ENCODE data around the gene STAT3.
"Not testable (repeated sequence)": the region's sequence is repeated elsewhere in the genome, so short reads cannot be mapped to it uniquely, and the experiment has no call there.

Gene STAT3

GRCh38 chr17:42409523-42410318 lies 21.5 kb upstream of the STAT3 start:
- no peak for DNase-seq (ENCODE audit: low read depth in 2 of 2)

GRCh38 chr17:42408061-42408460 lies 19.8 kb upstream of the STAT3 start:
- no peak for DNase-seq (ENCODE audit: low read depth in 2 of 2)

- DNase-seq (ENCODE audit: low read depth in 2 of 2), result no peak
Observed at GRCh38 chr17:42407289-42407836, 19.1 kb upstream of the STAT3 start.

- no peak for DNase-seq (ENCODE audit: low read depth in 2 of 2)
Observed at GRCh38 chr17:42406615-42407288, 18.5 kb upstream of the STAT3 start.

GRCh38 chr17:42405963-42406495 lies 17.8 kb upstream of the STAT3 start:
- DNase-seq (ENCODE audit: low read depth in 2 of 2), result peak; percentile 72 to 75

- no peak for DNase-seq (ENCODE audit: low read depth in 2 of 2)
Observed at GRCh38 chr17:42405076-42405475, 16.8 kb upstream of the STAT3 start.

- DNase-seq (ENCODE audit: low read depth in 2 of 2), result no peak
Observed at GRCh38 chr17:42404326-42405055, 16.2 kb upstream of the STAT3 start.

GRCh38 chr17:42403150-42403549 lies 14.9 kb upstream of the STAT3 start:
- no peak for DNase-seq (ENCODE audit: low read depth in 2 of 2)

- DNase-seq (ENCODE audit: low read depth in 2 of 2), result no peak
Observed at GRCh38 chr17:42402117-42402516, 13.9 kb upstream of the STAT3 start.

- DNase-seq (ENCODE audit: low read depth in 2 of 2), result not testable (repeated sequence)
Observed at GRCh38 chr17:42400844-42401375, 12.7 kb upstream of the STAT3 start.

- no peak for DNase-seq (ENCODE audit: low read depth in 2 of 2)
Observed at GRCh38 chr17:42399948-42400843, 12.0 kb upstream of the STAT3 start.

- no peak for DNase-seq (ENCODE audit: low read depth in 2 of 2)
Observed at GRCh38 chr17:42399121-42399520, 10.9 kb upstream of the STAT3 start.

GRCh38 chr17:42395601-42396000 lies 7.4 kb upstream of the STAT3 start:
- DNase-seq (ENCODE audit: low read depth in 2 of 2), result not testable (repeated sequence)

GRCh38 chr17:42394838-42395237 lies 6.6 kb upstream of the STAT3 start:
- DNase-seq (ENCODE audit: low read depth in 2 of 2), result no peak

- no peak for DNase-seq (ENCODE audit: low read depth in 2 of 2)
Observed at GRCh38 chr17:42392692-42393415, 4.6 kb upstream of the STAT3 start.

- DNase-seq (ENCODE audit: low read depth in 2 of 2), result not testable (repeated sequence)
Observed at GRCh38 chr17:42391439-42391838, 3.2 kb upstream of the STAT3 start.

- DNase-seq (ENCODE audit: low read depth in 2 of 2), result no peak
Observed at GRCh38 chr17:42389899-42390298, 1.7 kb upstream of the STAT3 start.

GRCh38 chr17:42389135-42389417 lies 834 bp upstream of the STAT3 start:
- DNase-seq (ENCODE audit: low read depth in 2 of 2), result no peak

GRCh38 chr17:42387661-42388380 lies 421 bp downstream of the STAT3 start:
- DNase-seq (ENCODE audit: low read depth in 2 of 2), result no peak
